ELF-1 (cell line): ENCODE data around the gene ABCB6.
"Not testable (repeated sequence)": the region's sequence is repeated elsewhere in the genome, so short reads cannot be mapped to it uniquely, and the experiment has no call there.

Source experiments
- DNase-seq: peaks from one replicate; pipeline ENCODE4 v3.0.0-alpha.2; 2016; ENCODE audit warnings: low read depth, low spot score

The ABCB6 gene

DNA sequence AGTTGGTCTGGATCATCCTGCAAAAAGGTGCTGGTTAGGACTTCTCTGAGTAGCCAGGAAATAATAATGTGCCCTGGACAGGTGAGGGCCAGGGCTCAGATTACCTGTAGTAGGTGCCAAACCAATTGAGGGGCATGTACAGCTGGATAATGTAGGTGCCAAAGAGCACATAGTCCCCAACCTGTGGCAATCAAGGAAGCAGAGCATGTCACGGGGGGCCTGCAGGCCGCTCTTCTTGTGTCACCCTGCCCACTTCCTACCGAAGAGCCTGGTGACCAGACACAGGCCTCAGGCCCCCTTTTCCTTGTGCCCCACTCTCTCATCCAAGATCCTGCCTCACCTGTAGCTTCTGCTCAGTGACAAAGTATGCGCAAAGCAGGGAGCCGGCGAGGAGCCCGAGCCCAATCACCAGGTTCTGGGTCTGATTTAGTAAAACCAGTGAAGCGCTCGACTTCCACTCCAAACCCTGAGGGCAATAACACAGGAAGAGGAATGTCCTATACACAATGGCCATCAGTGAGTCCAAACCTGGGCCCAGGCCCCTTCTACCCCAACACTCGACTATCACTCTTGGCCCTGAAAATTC, 5.2 kb downstream of the ABCB6 start:
- DNase-seq, result no peak

DNA sequence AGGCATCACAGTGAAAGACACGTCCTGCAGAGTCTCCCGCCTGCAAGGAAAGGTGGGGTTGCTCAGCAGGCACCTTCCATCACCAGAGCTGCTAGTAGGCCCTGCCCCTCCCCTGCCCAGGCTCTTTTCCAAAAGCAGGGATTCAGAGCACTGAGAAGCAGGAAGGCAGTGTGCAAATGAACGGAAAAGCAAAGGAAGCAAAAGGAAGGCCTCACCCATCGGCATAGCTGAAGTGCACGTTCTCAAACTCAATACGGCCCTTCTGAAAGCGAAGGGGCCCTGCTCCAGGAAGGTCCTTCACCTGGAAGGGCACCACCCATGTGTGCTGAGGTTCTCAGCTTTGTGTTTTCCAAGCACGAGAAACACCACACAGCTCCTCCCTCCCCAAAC, 5.7 kb downstream of the ABCB6 start:
- DNase-seq, result no peak

DNA sequence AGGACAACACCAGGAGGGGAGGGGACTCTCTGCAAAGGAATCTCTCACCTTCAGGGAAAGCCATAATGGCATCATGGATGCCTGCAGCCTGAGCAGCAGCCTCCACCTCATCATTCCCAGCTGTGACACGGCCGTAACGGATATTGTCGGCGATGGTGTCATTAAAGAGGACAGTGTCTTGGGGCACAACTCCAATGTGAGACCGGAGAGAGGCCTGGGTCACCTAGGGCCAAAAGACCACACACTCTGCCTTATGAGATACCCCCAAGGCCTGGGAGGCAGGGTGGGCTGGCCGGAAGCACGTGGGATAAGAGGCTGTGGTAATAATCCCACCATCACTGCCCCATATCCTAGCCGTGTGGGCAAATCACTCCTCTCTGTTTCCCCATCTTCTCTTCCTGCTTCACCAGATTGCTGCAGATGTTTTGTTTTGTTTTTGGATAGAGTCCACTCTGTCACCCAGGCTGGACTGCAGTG, 7.8 kb downstream of the ABCB6 start:
- DNase-seq, result no peak

DNA sequence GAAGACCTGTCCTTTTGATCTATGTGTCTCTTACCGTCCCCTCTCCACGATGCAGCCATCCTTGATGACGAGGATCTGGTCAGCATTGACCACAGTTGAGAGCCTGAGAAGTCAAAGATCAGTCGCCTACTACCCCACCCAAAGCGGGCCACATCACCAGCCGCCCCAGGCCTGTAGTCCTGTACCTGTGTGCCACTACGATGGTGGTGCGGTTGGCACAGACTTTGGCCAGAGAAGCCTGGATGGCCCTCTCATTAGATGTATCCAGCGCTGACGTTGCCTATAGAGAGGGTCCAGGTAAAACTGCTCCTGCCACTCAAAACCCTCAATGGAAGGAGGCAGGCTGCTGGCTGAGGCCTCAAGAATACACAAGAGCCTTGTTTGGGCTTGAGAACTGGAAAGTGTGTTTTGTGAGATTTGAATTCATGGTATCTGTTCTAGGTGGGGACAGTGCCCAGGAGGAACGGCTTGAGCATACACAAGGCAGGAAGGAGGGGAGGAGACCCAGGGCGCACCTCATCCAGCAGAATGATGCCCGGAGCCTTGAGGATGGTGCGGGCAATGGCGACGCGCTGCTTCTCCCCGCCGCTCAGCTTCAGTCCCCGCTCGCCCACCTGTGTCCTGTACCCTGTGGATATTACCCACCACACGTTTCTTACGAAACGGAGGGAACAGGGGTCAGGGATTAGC, 8.4 kb downstream of the ABCB6 start:
- DNase-seq, result no peak

DNA sequence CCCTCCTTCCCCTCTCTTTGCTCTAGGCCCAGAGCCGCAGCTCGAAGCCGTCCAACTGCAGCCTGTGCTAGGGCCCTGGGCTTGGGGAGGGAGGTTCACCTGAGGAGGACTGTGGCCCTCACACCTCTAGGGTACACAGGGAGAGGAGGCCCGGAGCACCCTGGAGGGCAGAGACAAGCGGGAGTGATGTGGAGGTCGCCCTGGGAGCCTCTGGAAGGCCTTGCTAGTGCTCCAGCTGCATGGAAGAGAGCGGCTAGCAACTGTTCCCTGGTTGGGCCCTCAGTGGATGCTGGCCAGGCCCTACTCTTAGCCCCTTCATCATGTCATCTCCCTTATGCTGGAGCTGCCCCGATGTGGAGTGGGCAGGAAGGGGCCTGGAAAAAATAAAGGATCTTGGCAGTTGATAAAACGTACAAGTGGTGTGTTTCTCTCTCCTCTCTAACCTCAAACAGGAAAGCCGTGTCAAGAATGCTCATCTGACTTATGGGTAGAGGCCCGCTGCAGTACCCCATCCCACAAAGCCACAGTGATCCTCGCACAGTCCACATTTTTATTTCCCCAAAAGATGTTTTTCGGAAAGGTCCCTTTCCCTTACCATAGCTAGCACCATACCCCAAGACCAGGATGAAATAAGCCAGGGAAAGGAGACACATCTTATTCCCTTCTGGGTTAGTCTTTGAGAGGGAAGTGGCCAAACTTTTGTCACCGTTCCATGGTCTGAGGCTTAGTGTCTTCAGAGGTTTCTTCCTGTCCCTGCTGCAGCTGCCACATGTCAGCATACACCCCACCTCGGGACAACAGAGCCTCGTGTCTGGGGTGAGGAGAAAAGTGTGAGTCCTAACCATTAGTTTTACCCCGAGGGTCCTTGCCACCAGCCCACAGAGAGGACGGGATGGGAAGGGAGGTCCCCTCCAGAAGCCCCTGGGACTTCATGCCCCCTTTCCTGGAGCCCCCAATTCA, 9.2 kb downstream of the ABCB6 start:
- DNase-seq, result no peak

DNA sequence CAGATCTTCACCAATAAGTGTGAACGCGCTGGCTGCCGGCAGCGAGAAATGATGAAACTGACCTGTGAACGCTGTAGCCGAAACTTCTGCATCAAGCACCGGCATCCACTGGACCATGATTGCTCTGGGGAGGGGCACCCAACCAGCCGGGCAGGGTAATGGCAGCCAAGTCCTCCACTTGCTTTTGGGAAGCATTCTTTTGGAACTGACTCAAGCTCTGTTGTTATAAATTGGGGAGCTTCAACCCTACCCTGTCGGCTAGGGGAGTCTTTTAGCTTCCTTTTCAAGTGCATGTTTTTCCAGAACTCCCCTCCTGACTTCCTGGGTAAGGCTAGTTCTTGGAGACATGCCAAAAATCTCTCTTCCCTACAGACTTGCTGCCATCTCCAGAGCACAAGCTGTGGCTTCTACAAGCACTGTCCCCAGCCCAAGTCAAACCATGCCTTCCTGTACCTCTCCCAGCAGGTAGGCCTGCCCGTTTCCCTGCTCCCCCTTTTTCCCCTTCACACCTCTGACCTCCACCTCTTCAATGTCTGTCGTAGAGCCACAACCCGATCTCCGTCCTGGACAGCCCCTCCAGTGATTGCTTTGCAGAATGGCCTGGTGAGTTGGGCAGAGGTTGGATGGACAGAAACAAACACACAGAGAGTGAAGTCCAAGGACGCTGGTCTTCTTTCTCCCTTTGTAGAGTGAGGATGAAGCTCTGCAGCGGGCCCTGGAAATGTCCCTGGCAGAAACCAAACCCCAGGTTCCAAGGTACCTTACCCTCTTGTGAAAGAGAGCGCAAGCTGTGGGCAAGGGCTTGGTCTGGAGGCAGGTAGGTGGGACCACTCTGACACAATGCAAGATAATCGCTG, 10.6 kb downstream of the ABCB6 start:
- no peak for DNase-seq

DNA sequence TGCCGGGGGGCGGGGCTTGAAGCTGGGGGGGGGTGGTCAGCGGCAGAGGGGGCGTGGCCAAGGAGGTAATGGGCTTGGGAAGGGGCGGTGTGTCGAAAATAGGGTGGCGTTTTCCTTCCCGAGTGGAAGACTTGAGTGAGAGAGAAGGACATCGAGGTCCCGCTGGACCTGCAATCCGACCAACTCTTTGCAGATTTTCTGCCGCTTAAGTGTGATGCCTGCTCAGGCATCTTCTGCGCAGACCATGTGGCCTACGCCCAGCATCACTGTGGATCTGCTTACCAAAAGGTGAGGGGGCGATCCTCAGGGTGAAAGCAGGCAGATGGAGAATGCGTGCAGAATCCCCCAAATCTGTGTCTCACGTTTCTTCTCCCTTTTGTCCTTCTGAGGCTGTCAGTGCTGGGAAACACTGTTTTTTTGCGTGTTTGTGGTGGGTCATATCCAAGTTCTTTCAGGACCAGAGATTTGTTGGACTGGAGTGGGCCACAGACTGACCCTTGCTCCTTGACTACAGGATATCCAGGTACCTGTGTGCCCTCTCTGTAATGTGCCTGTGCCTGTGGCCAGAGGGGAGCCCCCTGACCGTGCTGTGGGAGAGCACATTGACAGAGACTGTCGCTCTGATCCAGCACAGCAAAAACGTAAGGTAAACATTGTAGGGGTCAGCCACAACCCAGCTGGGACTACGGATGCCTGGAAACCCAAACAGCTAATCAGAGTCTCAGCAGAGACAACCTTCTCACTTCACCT, 11.4 kb downstream of the ABCB6 start:
- no peak for DNase-seq

DNA sequence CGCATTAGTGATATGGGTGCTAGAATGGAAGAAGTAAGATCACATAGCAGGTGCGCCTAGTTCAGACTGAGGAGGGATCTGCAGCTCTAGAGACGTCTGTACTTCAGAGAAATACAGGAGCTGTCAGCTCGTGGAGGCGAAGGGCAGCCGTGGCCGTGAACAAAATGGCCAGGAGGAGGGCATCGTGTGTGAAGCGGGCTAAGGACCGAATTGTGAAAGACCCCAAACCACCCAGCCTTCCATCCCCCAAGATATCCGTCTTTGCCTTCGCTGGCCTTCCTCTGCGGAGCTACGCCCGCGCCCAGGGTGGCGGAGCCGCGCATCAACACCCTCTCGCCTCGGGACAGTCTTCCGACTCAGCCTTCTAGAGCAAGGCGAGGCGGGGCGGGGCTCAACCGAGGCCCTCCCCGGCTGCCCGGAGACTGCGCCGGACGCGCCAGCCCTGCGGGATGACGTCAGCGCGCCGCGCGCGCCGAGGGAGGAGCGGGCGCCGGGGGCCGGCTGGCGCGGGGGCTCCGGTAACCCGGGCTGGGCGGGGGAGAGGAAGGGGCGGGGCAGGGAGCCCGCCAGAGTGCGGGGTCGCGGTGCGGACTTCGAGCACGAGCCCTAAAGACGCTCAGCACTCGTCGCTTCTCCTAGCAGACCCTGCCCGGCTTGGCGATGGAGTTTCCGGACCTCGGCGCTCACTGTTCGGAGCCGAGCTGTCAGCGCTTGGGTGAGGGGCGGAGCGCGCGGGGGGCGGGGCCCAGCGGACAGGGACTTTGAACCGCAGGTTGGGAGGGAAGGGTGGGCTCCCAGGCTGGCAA, 12.2 kb downstream of the ABCB6 start, which contains the start of gene ZFAND2B:
ZFAND2B (plus strand) TSS at position 455 of the 806 bp plus-strand sequence; CDS start at position 661, 206 bp downstream.
- peak; percentile 95 for DNase-seq

DNA sequence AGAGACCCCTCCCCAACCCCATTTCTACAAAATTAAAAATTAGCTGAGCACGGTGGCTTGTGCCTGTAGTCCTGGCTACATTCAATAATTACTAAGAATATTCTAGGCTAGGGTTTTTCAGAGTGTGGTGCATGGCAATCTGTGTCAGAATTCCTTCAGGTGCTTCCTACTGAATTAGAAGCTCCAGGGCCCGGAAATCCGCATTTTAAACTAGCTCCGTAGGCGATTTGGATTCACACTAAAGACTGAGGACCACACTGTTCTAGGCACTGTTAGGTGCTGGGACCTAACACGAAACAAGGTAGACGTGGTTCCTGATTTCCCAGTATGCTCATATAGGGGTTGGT, 12.8 kb downstream of the ABCB6 start:
- no peak for DNase-seq

DNA sequence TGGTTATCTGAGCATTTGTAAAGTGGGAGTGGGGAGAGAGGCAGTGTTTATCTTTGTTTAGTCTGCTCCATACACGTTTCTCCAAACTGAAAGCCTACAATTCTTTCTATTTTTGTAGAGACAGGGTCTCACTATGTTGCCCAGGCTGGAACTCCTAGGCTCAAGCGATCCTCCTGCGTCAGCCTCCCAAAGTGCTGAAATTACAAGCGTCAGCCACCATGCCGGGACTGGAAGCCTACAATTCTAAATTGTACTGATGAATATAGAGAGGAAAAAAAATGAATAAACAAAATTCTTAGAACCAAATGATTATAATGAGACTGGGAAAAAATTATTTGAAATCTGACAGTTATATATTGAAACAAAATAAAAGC, 13.6 kb downstream of the ABCB6 start:
- DNase-seq, result no peak

DNA sequence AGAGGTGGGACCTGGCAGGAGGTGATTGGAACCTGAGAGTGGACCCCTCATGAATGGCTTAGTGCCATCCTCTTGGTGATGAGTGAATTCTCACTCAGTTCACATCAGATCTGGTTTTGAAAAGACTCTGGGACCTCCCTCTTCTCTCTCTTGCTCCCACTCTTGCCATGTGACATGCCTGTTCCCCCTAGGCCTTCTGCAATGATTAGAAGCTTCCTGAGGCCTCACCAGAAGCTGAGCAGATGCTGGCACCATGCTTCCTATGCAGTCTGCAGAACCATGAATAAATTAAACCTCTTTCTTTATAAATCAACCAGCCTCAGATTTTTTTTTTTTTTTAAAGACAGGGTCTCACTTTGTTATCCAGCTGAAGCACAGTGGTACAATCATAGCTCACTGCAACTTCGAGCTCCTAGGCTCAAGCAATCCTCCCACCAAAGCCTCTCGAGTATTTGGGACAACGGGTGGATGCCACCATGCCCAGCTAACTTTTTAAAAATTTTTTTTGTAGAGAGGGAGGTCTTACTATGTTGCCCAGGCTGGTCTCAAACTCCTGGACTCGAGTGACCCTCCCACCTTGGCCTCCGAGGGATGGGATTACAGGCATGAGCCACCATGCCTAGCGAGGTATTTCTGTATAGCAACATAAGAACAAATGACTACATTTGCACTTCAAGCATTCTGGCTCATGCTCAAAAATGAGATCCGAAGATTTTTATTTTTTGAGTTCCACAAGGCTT, 14.2 kb downstream of the ABCB6 start:
- no peak for DNase-seq

DNA sequence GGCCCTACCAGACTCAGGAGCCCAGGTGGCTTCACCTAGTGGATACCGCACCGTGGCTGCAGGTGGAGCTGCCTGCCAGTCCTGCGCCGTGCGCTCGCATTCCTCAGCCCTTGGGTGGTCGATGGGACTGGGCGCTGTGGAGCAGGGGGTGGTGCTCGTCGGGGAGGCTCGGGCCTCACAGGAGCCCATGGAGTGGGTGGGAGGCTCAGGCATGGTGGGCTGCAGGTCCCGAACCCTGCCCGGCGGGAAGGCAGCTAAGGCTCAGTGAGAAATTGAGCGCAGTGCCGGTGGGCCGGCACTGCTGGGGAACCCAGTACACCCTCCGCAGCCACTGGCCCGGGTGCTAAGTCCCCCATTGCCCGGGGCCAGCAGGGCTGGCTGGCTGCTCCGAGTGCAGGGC, 17.4 kb downstream of the ABCB6 start:
- DNase-seq, result not testable (repeated sequence)

DNA sequence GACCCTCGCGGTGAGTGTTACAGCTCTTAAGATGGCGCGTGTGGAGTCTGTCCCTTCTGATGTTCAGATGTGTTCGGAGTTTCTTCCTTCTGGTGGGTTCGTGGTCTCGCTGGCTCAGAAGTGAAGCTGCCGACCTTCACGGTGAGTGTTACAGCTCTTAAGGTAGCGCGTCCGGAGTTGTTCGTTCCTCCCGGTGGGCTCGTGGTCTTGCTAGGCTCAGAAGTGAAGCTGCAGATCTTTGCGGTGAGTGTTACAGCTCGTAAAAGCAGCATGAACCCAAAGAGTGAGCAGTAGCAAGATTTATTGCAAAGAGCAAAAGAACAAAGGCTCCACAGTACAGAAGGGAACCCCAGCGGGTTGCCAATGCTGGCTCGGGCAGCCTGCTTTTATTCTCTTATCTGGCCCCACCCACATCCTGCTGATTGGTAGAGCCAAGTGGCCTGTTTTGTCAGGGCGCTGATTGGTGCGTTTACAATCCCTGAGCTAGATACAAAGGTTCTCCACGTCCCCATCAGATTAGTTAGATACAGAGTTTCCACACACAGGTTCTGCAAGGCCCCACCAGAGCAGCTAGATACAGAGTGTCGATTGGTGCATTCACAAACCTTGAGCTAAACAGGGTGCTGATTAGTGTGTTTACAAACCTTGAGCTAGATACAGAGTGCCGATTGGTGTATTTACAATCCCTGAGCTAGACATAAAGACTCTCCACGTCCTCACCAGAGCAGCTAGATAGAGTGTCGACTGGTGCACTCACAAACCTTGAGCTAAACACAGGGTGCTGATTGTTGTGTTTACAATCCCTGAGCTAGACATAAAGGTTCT, 18.0 kb downstream of the ABCB6 start:
- peak; percentile 26 for DNase-seq

DNA sequence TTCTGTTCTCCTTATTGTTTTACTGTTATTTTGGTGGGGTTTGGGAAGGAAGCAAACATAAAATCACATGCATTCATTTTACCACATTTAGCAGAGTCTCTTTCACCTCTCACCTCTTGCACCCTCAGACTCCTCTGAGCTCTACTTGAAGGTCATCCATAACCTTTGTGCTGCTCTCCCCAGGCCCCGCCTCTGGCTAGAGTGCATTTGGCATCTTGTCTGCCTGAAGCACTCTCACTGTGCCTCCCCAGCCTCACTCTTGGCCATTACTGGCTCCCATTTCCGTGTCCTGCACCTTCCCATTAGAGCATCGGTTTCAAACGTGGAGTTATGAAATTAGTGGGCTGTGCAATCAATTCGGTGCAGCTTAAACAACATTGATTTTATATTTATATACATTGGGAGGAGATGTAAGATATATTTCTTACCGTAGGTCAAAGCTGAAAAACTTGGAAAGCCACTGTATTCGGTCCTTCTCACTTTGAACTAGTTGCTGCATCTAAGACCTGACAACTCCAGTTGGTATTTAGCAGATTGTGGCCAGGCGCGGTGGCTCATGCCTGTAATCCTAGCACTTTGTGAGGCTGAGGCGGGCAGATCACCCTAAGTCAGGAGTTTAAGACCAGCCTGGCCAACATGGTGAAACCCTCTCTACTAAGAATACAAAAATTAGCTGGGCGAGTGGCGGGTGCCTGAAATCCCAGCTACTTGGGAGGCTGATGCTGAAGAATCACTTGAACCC, 19.1 kb downstream of the ABCB6 start:
- no peak for DNase-seq

DNA sequence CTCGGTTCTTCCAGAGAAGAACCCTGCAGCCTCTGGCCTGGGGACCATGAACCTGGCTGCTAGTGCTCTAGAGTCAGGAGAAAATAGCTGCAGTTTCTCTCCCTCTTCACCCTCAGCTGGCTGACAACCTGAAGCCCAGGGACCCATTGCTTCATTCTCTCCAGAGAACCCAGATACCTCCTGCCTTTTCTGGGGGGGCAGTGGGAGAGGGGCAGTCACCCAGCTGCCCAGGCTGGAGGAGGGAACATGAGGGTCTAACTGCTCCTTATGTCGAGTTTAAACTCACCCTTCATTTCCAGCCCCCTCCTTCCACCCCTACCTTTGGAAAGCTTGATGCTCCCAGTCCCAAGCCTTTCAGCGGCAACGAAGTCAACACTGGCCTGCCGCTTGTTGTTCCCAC, 19.8 kb downstream of the ABCB6 start:
- no peak for DNase-seq

DNA sequence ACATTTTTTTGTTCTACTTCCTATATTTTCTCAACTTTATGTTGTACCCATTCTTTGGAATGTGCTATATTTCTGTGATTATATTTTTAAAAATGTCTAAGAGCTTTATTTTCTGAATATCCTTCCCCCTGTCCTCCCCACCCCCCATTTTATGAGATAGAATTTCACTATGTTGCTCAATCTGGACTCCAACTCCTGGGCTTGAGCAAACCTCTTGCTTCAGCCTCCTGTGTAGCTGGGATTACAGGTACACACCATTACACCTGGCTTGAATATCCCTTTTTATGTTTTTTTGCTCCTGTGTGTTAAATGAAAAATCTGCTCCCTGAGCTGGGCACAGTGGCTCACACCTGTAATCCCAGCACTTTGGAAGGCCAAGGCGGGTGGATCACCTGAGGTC, 21.4 kb downstream of the ABCB6 start:
- DNase-seq, result no peak

DNA sequence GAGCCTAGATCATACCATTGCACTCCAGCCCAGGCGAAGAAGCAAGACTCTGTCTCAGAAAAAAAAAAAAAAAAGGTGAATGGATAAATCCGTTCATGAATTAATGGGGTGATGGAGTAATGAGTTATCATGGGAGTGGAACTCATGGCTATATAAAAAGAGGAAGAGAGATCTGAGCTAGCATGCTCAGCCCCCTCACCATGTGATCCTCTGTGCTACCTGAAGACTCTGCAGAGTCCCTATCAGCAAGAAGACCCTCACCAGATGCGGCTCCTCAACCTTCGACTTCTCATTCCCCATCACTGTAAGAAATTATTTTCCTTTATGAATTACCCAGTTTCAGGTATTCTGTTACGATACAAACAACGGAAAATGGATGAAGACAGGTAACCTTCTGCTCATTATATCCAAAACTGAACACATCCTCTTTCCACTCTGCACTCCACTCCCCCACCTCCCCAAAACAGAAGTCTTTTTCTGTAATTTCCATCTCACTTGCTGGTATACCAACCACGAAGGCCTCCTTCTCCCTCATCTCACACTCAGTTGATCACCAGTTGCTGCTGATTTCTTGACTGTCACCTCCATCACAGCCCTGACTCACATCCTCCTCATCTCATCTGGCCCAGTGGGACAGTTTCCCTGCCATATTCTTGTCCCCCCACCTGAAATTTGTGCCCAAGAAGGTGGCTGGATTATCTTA, 31.9 kb downstream of the ABCB6 start:
- DNase-seq, result no peak
